Keratinocyte (primary cell): Measurements from ENCODE around the gene FMNL2.

ENCODE experiments used
- CTCF ChIP-seq, 3 experiments: IDR thresholded peaks in 1 of 3; conservative IDR thresholded peaks in 1 of 3; optimal IDR thresholded peaks in 1 of 3; 2 replicates in 2 of 3; 3 replicates in 1 of 3; pipeline versions ENCODE3 to v1.5.1; 2011; ENCODE audit warnings: low read length in 3 of 3, mild to moderate bottlenecking in 3 of 3, moderate library complexity in 2 of 3, control low read depth in 1 of 3, inconsistent platforms in 1 of 3; ENCODE audit not compliant: insufficient read depth in 2 of 3; ENCODE audit errors: extremely low read depth in 1 of 3
- EZH2 ChIP-seq: IDR thresholded peaks from one replicate; pipeline ENCODE4 v1.6.1; 2012; ENCODE audit warnings: inconsistent platforms, mild to moderate bottlenecking, low read length, moderate library complexity

- TF ChIP-seq CTCF (optimal IDR thresholded peaks at IDR 0.05 in 1 of 3, IDR thresholded peaks at IDR 0.05 in 1 of 3, conservative IDR thresholded peaks at IDR 0.05 in 1 of 3; ENCODE audit: extremely low read depth in 1 of 3, insufficient read depth in 2 of 3, low read length in 3 of 3) (no peak), EZH2 (no peak)
Observed at GRCh38 chr2:152437276-152438108, 102.5 kb downstream of the FMNL2 start.
